Muscle of leg (tissue), 11 donors: ENCODE measurements around the gene PSMG2. TPM values are rescaled to one million over a fixed set of nuclear protein-coding genes. Genes with fewer than 3 reads are reported as not detected.

ENCODE experiments used
- DNase-seq: peaks from one replicate; pipeline ENCODE4 v3.0.0; 2013
- H3K27ac ChIP-seq: one replicate; pipeline ENCODE4 v1.5.1; 2013; ENCODE audit warnings: mild to moderate bottlenecking, low read length, control low read depth
- H3K27me3 ChIP-seq: one replicate; pipeline ENCODE4 v1.6.1; 2013; ENCODE audit warnings: low read length; ENCODE audit not compliant: control insufficient read depth, insufficient read depth
- H3K36me3 ChIP-seq: one replicate; pipeline ENCODE4 v1.6.1; 2013; ENCODE audit warnings: low read length; ENCODE audit not compliant: control insufficient read depth, insufficient read depth
- H3K4me1 ChIP-seq: one replicate; pipeline ENCODE4 v1.6.1; 2013; ENCODE audit warnings: low read length; ENCODE audit not compliant: control insufficient read depth, insufficient read depth
- H3K4me3 ChIP-seq: one replicate; pipeline ENCODE4 v1.5.1; 2013; ENCODE audit warnings: low read length, control low read depth
- H3K9me3 ChIP-seq: replicated peaks from 2 replicates; pipeline ENCODE4 v1.6.1; 2013; ENCODE audit warnings: low read depth, low read length; ENCODE audit not compliant: control insufficient read depth
- WGBS: methylation state at CpG from one replicate; pipeline ENCODE4 v1.1.5; 2013; ENCODE audit warnings: missing lambda C conversion rate; ENCODE audit not compliant: insufficient coverage; 5-methylcytosine and 5-hydroxymethylcytosine counted together
- polyA plus RNA-seq, 8 donors: library from polyadenylated mRNA; unstranded; fragments of 120-200 nt; gene quantifications; one replicate each; pipeline versions ENCODE4 v1.2.1 to v1.2.3, GENCODE V29; 2013; ENCODE audit warnings: inconsistent platforms in 1 of 8, low replicate concordance in 1 of 8; ENCODE audit not compliant: insufficient read length in 8 of 8, insufficient read depth in 1 of 8
- total RNA-seq: library from RNA; stranded (reverse); fragments of 120-200 nt; gene quantifications from one replicate; pipeline ENCODE4 v1.2.4, GENCODE V29; 2013

PSMG2 gene
- total and polyA plus RNA-seq, 9 donors: 40.4 to 61.0 (median 46.5) TPM

DNA sequence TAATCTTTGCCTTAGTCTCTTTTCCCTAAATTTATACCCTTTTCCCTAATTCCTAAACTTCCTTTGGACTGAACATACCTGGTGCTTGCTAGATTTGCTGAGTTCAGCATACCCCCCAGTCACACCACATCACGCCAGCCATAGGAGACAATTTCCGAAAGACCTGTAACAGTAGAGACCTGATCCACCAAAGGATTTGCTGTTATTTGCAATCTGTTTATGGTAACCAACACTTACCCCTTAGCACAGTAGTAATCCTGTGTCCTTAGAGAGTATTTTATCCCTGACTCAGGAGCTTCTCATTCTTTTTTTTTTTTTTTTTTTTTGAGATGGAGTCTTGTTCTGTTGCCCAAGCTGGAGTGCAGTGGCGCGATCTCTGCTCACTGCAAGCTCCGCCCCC is 8.6 kb downstream of the PSMG2 start:
- DNase-seq: no peak
- WGBS: no CpG with 5 or more reads among the region's 5 CpGs
- H3K36me3 ChIP-seq: peaks cover 50% of the 10 kb centered on the region

DNA sequence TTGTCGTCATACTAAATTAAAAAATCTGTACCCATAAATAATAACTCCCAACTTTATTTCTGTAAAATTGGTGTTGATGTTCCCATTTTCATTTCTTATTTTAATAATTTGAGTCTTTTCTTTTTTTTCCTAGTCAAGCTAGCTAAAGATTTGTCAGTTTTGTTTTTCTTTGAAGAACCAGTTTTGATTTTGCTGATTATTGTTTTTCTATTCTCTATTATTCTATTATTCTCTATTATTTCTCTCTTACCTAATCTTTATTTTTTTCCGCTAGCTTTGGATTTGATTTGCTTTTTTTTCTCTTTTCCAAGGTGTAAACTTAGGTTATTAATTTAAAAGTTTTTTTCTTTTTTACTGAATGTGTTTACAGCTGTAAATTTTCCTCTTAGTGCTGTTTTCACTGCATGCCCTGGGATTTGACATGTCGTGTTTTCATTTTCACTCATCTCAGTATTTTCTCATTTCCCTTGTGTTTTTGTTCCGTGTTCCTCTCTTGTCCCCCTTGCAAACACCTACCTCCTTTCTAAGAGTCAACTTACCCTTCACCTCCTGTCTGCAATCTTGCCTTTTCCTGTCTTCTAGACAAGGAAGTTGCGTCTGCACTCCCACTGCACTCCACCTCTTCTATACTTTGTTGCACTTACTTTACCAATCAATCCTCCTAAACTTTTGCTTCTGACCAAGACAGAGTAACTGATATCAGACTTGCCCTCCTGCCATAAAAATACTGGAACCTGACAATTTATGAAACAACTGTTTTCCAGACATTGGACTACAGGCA is 18.8 kb downstream of the PSMG2 start:
- peaks cover 59% of the 10 kb centered on the region for H3K36me3 ChIP-seq
- H3K9me3 ChIP-seq: no peaks in the 10 kb centered on the region
- 73% methylated on average over 3 of the region's 5 CpGs for WGBS
- H3K27me3 ChIP-seq: no peaks in the 10 kb centered on the region
- DNase-seq: no peak
- no peaks in the 10 kb centered on the region for H3K4me1 ChIP-seq
- H3K27ac ChIP-seq: no peak overlapping the region
- H3K4me3 ChIP-seq: no peak overlapping the region

More for the DNA sequence above, 8.6 kb downstream of the PSMG2 start:
- no peaks in the 10 kb centered on the region for H3K9me3 ChIP-seq
- no peaks in the 10 kb centered on the region for H3K4me1 ChIP-seq
- no peak overlapping the region for H3K27ac ChIP-seq
- H3K27me3 ChIP-seq: no peaks in the 10 kb centered on the region
- H3K4me3 ChIP-seq: no peak overlapping the region

DNA sequence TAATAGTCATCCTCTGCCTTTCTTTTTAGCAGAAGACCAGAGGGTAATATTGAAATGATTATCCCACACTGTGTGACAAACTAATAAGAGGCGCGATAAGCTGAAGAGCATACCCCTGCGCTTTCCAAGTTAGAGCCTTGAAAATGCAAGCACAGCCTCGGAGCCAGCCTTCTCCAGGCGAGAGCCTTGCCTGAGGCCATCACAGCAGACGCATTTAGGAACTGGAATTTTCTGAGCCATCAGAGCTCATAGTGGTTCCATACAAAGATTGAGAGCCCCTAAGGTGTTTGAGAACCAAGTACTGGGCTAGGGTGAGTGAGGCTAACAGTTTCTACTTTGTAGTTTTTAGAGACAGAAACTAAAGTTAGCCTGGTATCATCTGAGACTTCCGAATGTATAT is 19.9 kb downstream of the PSMG2 start:
- no peaks in the 10 kb centered on the region for H3K27me3 ChIP-seq
- WGBS: 89% methylated on average over 6 of the region's 7 CpGs
- H3K4me1 ChIP-seq: no peaks in the 10 kb centered on the region
- no peak for DNase-seq
- H3K36me3 ChIP-seq: peaks cover 54% of the 10 kb centered on the region
- no peak overlapping the region for H3K4me3 ChIP-seq
- no peak overlapping the region for H3K27ac ChIP-seq
- H3K9me3 ChIP-seq: no peaks in the 10 kb centered on the region

DNA sequence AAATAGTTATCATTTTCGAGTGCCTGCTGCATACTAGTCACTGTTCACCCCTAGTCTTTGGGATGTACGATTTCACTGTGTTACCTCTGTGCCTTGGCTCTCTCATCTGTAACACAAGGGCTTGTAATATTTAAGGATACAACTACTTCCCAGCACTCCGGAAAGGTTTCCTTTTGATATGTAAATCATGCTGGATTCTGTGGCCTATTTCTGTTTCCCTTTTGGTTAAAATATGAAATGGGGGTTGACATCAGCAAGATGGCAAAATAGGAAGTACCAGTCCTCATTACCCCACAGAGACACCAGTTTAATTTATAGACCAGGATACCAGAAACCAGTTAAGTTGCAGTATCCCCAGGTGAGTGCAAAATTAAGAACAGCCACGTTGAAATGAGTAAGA is 23.5 kb downstream of the PSMG2 start:
- DNase-seq: no peak

DNA sequence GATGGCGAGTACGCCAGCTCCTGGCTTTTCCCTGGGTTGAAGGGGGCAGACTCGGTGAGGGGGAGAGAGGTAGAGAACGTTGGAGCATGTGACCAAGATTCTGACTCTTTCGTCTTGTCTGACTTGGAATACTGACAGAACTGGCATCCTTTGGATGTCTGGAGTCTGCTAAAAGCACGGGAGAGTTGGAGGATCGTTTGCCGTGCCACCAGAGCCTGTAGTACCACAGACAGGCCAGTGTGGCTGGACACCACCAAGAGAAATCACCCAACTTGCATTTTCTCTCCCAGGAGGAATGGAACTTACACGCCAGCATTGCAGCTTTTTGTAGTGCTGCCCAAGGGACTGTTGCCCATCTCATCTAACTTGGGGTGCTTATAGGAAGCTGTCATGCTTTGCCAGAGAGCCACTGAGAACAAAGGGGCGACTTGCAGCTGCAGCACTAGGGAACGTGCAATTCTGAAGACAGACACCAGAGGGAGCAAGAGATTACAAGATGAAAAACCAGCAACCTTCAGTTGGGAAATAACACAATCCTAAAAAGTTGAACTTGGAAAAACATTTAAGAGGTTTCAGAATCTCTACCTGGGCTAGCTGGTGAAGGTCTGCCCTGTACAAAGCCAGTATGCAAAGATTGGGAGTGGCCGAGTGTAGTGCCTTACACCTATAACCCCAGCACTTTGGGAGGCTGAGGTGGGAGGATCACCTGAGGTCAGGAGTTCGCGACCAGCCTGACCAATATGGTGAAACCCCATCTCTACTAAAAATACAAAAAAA is 24.1 kb downstream of the PSMG2 start:
- DNase-seq: peak; percentile 71
- Histone ChIP-seq H3K36me3 (peaks cover 32% of the 10 kb centered on the region), H3K27ac (no peak overlapping the region), H3K27me3 (no peaks in the 10 kb centered on the region), H3K9me3 (peaks cover 3% of the 10 kb centered on the region), H3K4me1 (no peaks in the 10 kb centered on the region), H3K4me3 (no peak overlapping the region)
- 66% methylated on average over 10 of the region's 14 CpGs for WGBS

More for the DNA sequence above, 23.5 kb downstream of the PSMG2 start:
- H3K27ac ChIP-seq: no peak overlapping the region
- H3K27me3 ChIP-seq: no peaks in the 10 kb centered on the region
- no peaks in the 10 kb centered on the region for H3K4me1 ChIP-seq
- peaks cover 35% of the 10 kb centered on the region for H3K36me3 ChIP-seq
- no CpG with 5 or more reads among the region's 4 CpGs for WGBS
- peaks cover 3% of the 10 kb centered on the region for H3K9me3 ChIP-seq
- no peak overlapping the region for H3K4me3 ChIP-seq

DNA sequence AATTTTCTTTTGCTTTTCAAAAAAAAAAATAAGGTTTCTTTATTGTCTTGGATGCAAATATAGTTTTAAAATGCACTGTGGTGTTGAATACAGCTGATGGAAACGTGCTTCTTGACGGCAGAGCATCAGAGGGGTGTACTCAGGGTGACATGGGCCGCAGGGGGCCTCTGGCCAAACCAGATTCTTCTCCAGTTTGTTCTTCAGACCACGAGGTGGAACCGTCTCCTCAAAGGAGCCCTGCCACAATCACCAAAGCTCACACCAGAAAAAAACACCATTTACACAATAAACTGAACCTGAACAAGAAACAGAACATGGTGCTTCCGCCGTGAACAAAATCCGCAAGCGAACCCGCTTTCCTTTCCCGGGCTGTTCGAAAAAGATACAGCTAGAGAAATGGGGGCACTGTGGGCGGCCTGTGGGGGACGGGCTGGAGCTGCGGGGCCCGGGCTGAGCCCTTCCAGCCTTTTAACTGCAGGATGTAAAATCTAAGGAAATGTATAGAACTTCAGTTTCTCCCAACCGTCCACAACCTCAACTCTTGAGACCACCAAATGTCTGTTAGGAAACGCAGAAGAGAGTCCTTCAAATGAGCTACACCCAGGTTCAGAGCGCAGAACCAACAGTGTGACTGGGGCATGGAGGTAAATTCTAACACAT is 34.5 kb downstream of the PSMG2 start:
- 79% methylated on average over 12 of the region's 19 CpGs for WGBS
- Histone ChIP-seq H3K36me3 (no peaks in the 10 kb centered on the region), H3K4me1 (no peaks in the 10 kb centered on the region), H3K27ac (no peak overlapping the region), H3K27me3 (no peaks in the 10 kb centered on the region), H3K9me3 (peaks cover 2% of the 10 kb centered on the region), H3K4me3 (no peak overlapping the region)
- no peak for DNase-seq

DNA sequence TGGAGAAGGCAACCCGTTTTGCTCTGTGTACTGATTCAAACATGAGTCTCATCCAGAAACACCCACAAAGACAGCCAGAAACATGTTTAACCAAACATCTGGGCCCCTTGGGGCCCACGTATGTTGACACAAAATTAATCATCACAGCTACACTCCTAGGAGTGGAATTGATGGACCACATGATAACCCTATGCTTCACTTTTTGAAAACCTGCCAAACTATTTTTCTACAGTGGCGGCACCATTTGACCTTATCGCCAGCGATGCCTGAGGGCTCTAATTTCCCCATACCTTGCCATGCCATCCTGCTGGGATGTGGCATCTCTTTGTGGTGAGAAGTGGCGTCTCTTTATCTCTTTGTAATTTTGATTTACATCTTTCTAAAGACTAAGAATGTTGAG is 38.5 kb downstream of the PSMG2 start:
- no peak for DNase-seq
- Histone ChIP-seq H3K4me3 (no peak overlapping the region), H3K36me3 (no peaks in the 10 kb centered on the region), H3K27ac (no peak overlapping the region), H3K4me1 (no peaks in the 10 kb centered on the region), H3K27me3 (no peaks in the 10 kb centered on the region), H3K9me3 (no peaks in the 10 kb centered on the region)
- WGBS: 86% methylated on average over 2 of the region's 6 CpGs

DNA sequence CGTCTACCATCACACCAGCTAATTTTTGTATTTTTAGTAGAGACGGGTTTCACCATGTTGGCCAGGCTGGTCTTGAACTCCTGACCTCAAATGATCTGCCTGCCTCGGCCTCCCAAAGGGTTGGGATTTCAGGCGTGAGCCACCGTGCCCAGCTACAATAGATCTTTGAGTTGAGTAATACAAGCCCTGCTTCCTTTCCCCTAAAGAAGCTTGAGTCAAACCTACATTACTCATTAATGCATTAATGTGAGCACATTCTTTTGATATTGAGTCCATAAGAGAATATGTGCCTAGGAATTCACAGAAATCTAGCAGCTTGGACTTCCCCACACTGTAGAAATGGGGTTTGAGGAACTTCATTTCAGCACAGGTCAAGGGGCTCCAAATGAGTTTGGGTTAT is 39.6 kb downstream of the PSMG2 start:
- DNase-seq: no peak
- Histone ChIP-seq H3K36me3 (no peaks in the 10 kb centered on the region), H3K27ac (no peak overlapping the region), H3K4me3 (no peak overlapping the region), H3K4me1 (no peaks in the 10 kb centered on the region), H3K9me3 (no peaks in the 10 kb centered on the region), H3K27me3 (no peaks in the 10 kb centered on the region)
- no CpG with 5 or more reads among the region's 5 CpGs for WGBS

DNA sequence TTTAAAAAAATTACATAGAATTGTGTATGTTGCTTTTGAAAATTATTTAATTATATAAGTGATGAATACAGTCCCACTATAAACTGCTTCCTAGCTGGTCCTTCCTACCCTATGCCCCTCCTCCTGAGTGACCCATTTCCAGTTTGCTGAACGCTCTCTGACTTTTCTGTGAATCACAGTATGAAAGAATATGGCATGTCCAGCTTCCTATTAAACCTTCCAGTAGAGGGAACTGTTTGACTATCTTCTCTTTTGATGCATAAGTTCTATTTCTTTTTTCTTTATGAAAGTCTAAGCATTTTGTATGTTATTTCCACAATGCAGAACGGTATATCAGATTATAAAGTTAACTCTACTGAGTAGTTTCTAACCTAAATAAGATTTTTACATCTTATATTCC is 41.3 kb downstream of the PSMG2 start:
- peak; percentile 72 for DNase-seq
- H3K27ac ChIP-seq: no peak overlapping the region
- WGBS: no CpG with 5 or more reads among the region's 2 CpGs
- H3K27me3 ChIP-seq: no peaks in the 10 kb centered on the region
- no peak overlapping the region for H3K4me3 ChIP-seq
- no peaks in the 10 kb centered on the region for H3K36me3 ChIP-seq
- no peaks in the 10 kb centered on the region for H3K9me3 ChIP-seq
- no peaks in the 10 kb centered on the region for H3K4me1 ChIP-seq
